HG03103 (cell line): ENCODE data around the gene NEK5.

Experiments used
- ATAC-seq: cut with Tn5 transposase; IDR thresholded peaks from one replicate; pipeline ENCODE4 v1.9.1; 2021; ENCODE audit warnings: low read depth; ENCODE audit not compliant: unreplicated experiment

NEK5 gene

GRCh38 chr13:51995677-51996551, 133.0 kb downstream of the NEK5 start:
- ATAC-seq, result no peak

GRCh38 chr13:51993713-51994112, 135.2 kb downstream of the NEK5 start:
- no peak for ATAC-seq

- no peak for ATAC-seq
Measured at GRCh38 chr13:51988988-51989618, 139.8 kb downstream of the NEK5 start.
